ENCODE measurements around the gene NDUFAF8.

The NDUFAF8 gene

DNA sequence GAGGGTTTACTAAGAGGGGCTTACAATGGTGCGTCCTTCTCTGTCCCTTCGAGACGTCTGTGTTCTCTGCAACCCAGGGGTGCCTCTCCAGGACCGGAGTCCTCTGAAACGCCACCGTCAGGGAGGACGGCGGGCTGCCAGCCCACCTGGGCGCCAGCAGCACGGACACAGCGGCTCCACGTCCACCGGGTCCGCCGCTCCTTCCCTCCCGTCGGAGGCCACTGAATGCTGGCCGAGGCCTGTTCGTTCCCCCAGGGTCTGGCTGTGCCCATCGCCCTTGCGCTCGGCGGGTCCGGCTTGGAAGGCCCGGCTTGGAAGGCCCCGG is 666 bp upstream of the NDUFAF8 start:
- DNase-seq (ENCODE audit: low spot score) = no peak

DNA sequence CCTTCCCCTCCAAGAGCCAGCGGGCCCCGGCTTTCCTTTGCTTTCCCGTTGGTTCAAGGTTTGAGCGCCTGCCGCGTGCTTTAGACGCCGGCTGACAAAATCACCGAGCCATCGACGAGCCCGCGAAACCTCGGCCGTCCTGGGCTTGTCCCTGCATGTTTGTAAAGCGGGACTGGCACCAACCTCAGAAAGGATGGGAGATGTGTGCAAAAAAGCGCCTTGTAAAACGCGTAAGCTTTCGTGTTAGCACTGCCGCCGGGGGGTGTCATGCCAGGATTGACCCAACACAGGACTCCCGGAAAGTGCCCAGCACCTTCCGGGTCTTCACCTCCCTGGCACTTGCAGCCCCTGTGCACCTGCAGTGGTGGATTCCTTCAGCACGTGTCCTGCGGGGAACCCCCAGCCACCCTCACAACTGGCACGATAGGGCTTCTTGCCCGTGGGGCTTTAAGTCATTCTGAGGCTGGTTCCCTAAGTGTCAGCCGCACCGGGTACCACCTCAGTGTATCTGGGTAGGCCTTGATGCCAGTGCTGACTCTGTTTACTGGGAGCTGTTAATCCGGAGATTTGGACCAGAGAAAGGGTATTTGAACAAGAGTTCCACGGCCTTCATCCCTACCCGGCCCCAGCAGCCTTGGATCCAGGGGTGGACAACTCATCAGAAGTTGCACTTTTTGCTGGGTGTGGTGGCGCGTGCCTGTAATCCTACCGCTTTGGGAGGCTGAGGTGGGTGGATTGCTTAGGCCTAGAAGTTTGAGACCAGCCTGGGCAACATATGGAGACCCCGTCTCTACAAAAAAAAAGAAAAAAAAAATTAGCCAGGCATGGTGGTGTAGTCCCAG is 817 bp downstream of the NDUFAF8 start:
- DNase-seq (ENCODE audit: low spot score) = no peak

DNA sequence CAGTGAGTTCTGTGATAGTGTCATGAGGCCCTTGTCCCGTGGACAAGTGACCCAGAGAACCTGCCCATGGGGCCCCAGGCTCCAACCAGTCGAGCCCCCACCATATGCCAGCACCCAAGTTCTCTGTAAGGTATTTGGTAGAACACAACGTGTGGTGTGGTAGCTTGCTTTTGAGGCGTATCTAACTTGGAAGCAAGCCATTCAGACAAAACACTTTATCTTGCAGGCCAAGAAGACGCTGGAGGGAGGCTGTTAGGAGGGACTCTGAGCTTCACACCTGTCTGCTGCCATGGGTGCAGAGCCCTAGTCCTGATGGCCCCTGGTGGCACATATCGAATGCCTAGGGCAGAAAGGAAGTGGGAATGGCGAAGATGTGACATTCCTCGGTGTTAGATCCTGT is 1.6 kb downstream of the NDUFAF8 start:
- DNase-seq (ENCODE audit: low spot score) = no peak

DNA sequence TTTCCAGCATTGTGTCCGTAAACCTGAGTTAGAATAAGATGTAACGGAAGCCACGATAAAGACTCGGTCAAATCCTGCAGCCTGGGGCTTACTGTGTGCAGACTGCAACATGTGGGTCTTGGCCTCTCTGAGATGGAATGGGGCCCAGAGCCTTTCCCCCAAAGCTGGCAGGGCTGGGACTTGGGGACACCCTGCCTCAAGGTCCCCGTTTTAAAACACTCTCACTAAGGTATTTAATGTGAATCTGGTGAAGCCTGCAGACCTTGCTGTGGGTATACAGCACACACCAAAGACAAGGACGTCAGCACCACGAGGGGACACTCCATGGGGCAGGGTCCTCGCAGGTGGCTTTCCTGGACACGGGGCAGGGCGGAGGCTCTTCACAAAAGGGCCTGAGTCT is 2.1 kb downstream of the NDUFAF8 start:
- DNase-seq (ENCODE audit: low spot score) = no peak

DNA sequence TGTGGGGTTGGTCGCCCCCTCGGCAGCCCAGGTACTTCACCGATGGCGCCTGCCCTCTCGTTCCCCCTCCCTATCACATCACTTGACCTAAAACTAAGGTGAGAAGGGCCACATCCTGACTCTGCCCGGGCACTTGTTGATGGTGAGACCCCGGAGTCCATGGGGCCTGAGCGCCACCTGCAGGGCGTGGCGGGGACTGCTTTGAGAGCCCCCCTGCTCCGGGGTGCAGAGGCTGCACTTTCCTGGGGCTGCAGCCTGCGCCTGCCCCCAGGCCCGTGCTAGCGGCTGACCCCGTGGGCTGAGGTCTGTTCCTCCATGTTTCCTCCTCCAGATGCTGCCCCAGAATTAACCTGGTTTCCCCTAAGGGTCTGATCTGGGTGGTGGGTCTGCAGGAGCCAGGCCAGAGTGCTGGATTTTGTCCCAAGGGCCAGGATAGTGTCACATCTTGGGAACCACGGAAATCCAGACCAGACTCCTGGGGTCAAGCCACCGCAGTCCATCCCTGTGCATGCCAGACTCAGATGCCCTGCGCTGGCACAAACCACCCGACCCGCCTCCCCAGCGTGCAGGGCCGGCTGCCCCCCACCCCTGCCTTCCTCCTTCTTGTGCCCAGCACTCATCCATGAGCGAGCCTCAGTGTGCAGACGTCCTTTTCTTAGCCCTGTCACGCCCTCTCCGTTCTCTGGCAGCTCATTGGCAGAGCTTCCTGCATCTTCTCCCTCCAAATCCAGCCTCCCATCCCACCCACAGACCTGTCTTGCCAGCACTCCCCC is 2.7 kb downstream of the NDUFAF8 start:
- DNase-seq (ENCODE audit: low spot score) = no peak

DNA sequence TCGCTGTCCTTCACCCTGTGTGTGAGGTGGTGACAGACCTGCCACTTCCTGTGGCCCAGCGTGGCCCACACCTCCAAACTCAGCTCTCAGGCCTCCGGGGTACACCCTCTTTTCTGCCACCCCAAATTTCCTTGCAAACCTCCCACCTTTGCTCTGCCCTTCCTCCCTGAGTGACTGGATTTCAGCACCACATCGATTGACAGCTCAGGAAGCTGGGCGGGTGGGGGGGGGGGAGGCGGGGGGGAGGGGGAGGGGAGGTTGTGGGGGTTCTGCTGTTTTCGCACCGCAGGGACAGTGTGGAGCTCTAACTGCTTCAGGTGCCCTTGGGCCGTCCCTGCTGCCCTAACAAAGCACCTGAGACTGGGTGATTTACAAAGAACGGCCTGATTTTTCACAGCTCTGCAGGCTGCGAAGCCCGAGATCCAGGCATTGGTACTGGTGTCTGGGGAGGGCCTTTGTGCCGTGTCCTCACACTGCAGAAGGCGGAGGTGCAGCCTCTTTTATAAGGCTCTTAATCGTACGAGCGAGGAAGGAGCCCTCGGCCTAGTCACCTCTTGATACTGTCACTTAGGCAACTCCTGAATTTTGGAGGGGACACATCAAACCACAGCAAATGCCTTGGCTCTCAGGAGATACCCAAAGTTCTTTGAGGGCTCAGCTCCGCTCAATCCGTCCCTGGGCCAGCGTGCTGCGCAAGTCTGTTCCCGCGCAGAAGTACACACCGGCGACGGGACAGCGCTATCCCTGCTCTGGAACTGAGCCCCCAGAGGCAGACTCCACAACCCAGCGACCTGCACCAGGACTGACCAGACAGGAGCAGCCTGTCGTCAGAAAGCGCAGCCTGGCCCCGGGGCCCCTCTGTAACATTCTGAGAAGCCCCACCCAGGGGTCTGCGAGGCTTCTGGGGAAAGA is 3.6 kb downstream of the NDUFAF8 start:
- DNase-seq (ENCODE audit: low spot score) = no peak

DNA sequence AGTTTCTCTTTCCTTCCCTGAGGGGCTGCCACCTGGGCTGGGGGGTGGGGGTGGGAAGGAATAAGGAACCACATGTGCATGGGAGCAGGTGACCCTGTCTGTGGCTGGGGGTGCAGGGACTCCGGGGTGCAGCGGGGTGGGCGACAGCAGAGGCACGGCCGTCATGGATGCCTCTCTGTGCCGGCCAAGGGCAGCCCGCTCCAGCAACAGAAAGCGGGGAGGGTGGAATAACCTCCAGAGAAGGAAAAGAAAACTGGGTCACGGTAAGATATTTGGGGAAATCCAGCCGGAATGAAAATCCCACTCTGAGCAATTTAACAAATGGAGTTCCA is 4.2 kb downstream of the NDUFAF8 start:
- DNase-seq (ENCODE audit: low spot score) = no peak

DNA sequence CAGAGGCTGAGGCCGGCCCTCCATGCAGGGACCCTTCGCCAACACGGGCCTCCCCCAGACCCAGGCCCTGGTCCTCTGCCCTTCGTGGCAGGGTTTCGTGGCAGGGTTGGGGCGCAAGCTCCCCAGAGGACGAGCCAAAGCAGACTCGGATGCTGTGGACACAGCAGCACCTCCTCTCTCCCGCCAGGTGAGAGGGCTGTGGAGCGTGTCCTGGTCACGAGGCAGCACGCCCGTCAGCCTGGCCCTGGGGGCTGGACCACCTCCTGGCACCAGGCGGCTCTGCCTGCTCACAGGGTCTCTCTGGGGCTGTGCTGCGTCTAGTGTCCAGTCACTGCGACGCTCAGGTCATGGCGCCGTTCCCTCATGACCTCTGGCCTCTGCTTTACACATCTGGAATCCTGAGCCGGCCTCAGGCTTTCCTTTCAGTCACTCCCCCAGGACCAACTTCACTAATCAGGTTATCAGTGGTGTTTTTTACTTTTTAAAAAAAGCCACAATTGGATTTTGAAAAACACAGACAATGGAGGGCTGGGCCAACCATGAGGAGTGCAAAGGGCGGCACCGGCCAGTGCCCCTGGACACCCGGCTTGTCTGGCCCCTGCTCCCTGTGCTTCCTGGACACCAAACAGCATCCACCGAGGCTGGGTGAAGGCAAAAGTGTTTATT is 5.4 kb downstream of the NDUFAF8 start:
- no peak for DNase-seq (ENCODE audit: low spot score)

DNA sequence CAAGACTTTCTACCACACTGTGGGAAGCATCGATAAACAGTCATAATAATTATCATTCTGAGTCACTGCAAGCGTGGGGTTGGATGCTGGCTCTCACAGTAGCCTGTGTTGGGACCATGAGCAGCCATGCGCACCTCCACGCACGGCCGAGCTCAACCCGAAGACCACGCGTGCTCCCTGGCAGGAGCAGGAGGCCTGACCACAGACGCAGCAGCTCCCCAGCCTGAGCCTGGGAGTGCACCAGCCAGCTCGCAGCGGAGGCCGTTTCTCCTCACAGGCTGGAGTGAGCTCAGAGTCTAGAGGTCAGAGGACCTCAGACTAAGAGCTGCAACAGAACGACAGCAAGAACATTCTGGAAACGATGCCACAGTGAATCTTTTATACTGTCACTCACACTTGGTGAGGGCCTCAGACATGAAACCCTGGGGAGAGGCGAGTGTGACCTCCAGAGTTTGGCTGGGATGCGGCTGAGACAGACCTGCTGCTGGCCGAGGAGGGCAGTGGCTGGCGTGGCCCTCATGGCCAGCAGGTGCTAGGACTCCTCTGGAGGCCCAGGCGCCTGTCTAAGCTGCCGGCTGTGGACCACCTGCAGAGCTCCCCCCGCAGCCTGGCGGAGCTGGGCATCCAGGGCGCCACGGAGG is 6.0 kb downstream of the NDUFAF8 start:
- no peak for DNase-seq (ENCODE audit: low spot score)

DNA sequence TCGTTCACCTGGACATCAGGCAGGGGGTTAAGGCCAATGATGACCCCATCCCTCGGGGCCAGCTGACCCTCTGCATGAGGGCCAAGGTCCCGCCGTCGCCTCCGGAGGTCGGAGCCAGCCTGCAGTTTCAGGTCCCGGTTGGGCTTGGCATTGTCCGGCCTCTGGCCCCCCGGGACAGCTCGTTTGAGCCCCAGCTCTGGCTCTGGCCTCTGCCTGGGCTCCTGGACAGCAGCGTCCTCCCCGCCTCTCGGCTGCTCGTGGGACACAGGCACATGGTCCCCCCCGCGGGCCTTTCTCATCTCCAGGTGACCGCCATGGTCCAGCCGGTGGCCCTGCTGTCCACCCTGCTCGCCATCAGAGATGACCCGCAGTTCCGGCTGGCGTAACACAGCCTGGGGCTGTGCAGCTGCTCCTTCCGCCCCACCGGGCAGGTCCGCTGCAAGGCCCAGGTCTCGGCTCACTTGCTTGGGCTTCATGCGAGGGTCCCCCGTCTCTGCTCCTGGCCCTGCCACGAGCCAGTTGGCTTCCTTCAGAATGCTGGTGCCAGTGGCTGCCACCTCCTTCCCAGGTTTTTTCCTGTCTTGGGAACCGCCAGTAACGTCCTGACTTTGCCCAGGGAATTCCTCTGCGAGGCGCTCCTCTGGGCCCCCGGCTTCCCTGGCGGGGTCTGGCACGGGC is 6.7 kb downstream of the NDUFAF8 start:
- no peak for DNase-seq (ENCODE audit: low spot score)

DNA sequence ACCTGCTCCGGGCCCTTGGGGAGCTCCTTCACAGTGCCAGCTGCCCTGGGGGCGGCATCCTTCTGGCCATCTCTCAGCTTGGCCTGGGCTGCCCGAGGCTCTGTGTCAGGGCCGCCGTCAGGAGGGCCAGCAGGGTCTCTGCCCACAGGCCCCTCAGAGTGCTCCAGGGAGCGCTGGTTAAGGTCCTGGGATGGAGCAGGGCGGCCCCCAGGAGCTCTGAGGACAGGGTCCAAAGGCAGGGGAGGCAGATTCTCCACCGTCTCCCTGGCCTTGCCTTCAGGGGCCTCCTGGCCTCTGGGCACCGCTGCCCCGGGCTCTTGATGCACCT is 7.2 kb downstream of the NDUFAF8 start:
- DNase-seq (ENCODE audit: low spot score) = no peak

DNA sequence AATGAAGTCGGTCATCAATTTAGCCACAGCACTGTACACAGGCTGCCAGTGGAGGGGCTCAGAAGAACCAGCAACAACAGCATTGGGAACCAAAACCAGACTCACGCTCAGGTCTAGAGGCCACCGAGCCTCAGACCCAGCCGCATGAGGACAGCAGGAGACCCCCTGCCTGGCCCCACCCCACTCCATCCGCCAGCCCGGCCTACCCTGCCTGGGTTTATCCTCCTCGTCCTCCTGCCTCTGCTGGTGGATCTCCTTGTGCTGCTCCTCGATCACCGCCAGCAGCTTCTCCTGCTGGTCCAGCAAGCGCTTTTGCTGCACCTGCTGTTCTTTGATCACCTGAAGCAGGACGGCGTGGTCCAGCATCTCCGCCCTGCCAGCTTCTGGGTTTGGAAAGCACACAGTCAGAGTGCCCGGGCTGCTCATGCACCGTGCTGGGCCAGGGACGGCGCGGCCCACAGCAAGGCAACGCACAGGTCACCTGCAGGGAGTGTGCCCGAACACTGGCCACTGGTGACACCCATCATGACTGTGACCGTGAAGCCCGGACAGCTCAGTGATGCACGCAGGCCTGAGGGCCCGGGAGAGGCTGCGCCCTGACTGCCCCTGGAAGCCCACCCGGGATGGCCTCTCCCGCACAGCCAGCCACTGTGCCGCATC is 7.7 kb downstream of the NDUFAF8 start:
- DNase-seq (ENCODE audit: low spot score) = no peak

DNA sequence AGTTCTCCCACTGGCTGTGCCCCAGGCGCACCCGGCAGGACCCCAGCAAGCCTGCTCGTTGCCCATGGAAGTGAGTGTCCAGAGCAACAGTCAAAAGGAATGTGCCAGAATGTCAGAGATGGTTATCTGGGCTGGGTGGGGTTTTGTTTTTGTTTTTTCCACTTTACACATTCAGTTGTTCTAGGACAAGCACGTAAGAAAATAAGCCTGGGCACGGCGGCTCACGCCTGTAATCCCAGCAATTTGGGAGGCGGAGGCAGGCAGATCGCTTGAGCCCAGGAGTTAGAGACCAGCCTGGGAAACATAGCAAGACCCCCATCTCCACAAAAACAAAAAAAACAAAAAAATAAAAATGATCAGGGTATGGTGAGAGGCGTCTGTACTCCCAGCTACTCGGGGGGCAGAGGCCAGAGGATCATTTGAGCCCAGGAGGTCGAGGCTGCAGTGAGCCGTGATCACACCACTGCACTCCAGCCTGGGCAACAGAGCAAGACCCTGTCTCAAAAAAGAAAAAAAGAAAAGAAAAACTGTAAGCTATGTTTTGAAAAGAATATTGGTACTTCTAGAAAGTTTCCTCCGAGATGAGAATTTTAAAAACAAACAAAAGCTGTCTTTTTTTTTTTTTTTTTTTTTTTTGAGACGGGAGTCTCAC is 8.3 kb downstream of the NDUFAF8 start:
- no peak for DNase-seq (ENCODE audit: low spot score)

DNA sequence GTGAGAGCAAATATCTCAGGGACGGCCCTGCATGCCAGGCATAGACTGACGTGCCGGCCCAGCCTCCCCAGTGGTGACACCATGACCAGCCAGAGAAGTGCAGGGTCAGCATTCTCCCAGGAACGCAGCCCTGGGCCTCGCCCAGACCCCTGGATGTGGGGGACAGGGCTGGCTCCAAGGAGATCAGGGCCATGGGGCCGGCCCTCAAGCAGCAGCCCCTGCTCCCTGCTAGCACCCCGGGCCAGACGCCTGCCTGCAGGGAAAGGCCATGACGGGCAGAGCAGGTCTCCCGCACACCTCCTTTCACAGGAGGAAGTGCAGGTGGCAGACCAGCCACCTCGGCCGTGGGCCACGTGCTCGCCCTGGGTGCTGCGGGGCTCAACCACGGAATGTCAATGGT is 9.5 kb downstream of the NDUFAF8 start:
- no peak for DNase-seq (ENCODE audit: low spot score)

DNA sequence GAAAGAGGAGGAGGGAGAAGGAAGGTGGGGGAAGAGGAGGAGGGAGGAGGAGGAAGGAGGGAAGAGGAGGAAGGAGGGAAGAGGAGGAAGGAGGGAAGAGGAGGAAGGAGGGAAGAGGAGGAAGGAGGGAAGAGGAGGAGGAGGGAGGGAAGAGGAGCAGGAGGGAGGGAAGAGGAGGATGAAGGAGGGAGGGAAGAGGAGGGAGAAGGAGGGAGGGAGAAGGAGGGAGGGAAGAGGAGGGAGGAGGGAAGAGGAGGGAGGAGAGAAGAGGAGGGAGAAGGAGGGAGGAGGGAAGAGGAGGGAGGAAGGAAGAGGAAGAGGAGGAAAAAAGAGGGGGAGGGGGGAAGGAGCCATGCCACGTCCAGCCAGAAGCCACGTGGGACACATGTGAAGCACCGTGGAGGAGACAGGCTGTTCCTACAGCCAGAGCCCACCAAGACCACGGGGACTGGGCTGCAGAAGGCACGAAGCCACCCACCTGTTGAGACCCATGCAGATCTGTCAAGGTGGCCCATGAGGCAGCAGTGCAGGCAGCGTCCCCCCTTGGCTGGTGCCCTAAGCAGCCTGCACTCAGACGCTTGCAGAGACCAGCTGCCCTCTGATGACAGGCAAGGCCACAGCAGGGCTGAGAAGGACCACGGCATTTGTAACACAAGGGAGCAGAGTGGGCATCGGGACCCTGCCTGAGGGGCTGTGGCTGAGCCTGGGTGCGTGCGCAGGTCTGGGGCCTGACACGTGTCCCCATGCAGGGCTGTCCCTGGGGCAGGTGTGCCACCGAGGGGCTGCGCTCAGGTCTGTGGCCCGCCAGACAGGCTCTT is 10.3 kb downstream of the NDUFAF8 start:
- peak; percentile 76 for DNase-seq (ENCODE audit: low spot score)

DNA sequence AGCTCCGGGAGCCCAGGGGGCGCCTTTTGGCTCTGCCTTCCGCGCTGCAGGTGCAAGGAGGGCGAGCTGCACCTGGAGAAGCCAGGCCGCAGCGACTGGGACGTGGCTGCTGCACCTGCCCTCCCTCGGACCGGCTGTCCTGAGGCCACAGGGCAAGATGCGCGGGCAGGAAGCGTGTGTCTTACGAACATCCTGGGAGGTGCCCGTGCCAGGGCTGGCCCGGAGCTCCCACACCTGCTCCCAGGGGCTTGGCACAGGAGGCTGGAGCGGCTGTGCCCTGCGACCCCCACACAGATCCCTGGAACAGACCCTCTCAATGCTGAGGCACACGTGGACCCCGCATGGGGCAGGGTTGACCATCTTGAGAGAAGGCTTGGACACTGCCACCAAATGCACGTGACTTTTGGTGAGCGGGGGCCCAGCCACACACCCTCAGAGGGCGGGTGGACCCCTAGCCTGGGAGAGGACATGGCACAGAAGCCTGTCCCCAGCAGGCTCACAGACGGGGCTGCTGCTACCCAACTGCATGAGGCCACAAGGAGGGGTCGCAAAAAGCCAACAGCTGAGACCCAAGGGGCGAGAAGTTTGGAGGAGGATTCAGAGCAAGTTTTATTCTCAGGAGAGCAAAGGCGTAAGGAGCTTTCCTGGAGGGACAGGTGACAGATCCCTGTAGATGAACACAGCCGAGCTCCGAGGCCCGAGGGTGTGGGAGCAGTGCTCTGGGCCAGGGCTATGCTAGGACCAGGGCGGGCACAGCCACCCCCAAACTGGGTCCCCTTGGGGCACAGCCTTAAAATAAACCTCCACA is 11.4 kb downstream of the NDUFAF8 start:
- DNase-seq (ENCODE audit: low spot score) = no peak

DNA sequence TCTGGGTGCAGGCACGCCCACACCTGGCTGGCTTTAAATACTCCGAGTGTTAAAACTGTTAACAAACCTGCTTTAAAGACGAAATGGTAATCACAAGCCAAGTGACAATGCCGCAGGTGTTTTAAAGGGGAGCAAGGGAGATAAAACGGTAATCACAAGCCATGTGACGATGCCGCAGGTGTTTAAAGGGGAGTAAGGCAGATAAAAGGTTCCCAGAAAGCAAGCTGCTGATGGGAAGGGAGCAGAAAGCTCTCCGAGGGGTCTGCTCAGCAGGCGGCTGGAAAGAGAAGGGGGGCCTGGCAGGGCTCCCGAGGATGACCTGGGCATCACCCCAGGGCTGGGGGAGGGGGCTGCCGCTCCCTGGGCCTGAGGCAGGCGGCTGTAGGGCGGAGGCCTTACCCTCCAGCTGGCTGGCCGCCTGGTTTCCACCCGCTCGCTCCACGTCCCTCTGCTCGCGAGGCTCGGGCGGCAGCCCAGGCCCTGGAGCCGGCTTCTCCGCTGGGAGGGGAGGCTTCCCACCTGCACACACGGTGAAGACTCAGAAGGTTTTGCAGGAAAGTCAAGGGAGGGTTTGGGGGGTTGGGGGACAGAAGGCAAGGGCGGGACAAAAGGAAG is 12.1 kb downstream of the NDUFAF8 start:
- peak; percentile 56 for DNase-seq (ENCODE audit: low spot score)

Data from SK-N-DZ (cell line).